ENCODE results near the gene SLX4IP.

DNA sequence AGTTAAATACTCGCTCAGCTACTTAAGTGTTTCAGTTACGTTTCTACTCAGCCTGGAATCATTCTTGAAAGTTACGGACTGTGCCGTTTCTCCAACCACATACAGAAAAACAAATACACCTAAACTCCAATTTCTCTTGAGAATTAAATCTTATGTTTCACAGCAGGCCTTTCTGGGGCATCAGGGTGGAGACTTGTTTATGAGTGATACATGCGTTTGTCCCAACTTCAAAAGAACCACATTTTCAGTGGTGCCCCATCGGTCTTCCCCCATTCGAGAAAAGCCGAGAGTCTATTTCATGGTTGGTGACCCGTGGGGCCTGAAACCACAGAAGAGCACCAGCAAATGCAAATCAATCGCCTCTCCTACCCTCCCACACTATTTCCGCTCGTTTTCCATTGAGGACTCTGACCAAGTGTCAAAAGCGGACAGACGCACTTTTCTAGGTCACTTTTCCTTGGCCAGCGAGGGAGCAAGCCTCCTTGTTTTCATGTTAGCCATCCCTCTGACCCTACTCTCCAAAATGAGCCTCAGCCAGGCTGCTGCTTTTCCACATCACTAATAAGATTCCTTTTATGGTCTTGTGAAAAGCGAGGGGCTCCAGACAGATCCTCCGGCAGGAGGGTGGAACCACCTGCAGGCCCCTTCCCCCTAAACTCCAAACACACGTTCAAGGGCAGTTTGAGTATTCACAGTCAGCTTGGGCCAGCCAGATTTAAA lies 235.6 kb downstream of the SLX4IP start:
- TF ChIP-seq, protein P1, sequence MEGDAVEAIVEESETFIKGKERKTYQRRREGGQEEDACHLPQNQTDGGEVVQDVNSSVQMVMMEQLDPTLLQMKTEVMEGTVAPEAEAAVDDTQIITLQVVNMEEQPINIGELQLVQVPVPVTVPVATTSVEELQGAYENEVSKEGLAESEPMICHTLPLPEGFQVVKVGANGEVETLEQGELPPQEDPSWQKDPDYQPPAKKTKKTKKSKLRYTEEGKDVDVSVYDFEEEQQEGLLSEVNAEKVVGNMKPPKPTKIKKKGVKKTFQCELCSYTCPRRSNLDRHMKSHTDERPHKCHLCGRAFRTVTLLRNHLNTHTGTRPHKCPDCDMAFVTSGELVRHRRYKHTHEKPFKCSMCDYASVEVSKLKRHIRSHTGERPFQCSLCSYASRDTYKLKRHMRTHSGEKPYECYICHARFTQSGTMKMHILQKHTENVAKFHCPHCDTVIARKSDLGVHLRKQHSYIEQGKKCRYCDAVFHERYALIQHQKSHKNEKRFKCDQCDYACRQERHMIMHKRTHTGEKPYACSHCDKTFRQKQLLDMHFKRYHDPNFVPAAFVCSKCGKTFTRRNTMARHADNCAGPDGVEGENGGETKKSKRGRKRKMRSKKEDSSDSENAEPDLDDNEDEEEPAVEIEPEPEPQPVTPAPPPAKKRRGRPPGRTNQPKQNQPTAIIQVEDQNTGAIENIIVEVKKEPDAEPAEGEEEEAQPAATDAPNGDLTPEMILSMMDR (tag by site-specific recombination; IDR thresholded peaks at IDR 0.05) = no peak
- no peak for TF ChIP-seq ZNF830 (tag by site-specific recombination; IDR thresholded peaks at IDR 0.05; ENCODE audit: low read depth)
- no peak for TF ChIP-seq ZSCAN4 (tag by site-specific recombination; IDR thresholded peaks at IDR 0.05)
- TF ChIP-seq ZNF155 (tag by site-specific recombination; IDR thresholded peaks at IDR 0.05) = no peak
- TF ChIP-seq ZFP69B (tag by site-specific recombination; IDR thresholded peaks at IDR 0.05) = no peak
- TF ChIP-seq ZNF311 (tag by site-specific recombination; IDR thresholded peaks at IDR 0.05; ENCODE audit: borderline replicate concordance) = no peak
- no peak for TF ChIP-seq ZNF221 (tag by site-specific recombination; IDR thresholded peaks at IDR 0.05; ENCODE audit: borderline replicate concordance)

Measured in HEK293 (cell line).